K562 (cell line): Measurements from ENCODE around the gene CDK14. TPM values are rescaled to one million over a fixed set of nuclear protein-coding genes. Genes with fewer than 3 reads are reported as not detected.

Experiments used
- ATAC-seq: fragments of 200-7000 bp; cut with Tn5 transposase; 3 replicates; pipeline ENCODE4 v1.9.1; 2020; ENCODE audit warnings: moderate library complexity
- BruUV-seq: library from RNA; stranded (reverse); fragments of 400-500 nt; replicated peaks from 2 replicates; lab custom pipeline; 2021; lab: Mats Ljungman, UMichigan
- CTCF ChIA-PET: fragments of 300-600 bp; formaldehyde crosslinking; extraction: SDS; loops from one replicate; lab custom pipeline; 2021; ENCODE audit warnings: low intra/inter-chr PET ratio; lab: Yijun Ruan, JAX
- POLR2A ChIA-PET: fragments of 300-600, 350-650 bp; sonication (Branson Sonifier 250); formaldehyde crosslinking; extraction: SDS; loops from one replicate; lab custom pipeline; 2021; ENCODE audit warnings: antibody characterized with exemption, inconsistent platforms; lab: Yijun Ruan, JAX
- DNase-seq, 4 experiments: peaks; one replicate each; pipeline versions ENCODE4 v3.0.0 to v3.0.0-alpha.2; 2011 to 2018; ENCODE audit warnings: low spot score in 3 of 4, mixed read lengths in 3 of 4; ENCODE audit errors: extremely low read depth in 1 of 4
- FAIRE-seq: peaks from 2 replicates; lab custom pipeline; 2011; peaks lifted over from hg19 to GRCh38; lab: Jason Lieb, UNC
- H2AFZ ChIP-seq: 2 replicates; pipeline ENCODE4 v1.6.0; 2011; ENCODE audit warnings: low read depth, low read length, control low read depth, inconsistent platforms
- H3K27ac ChIP-seq: fragments of 200-600 bp; 3 replicates; pipeline ENCODE4 v1.8.0; 2011; ENCODE audit warnings: low read depth, mild to moderate bottlenecking, control low read depth, inconsistent platforms, low read length, moderate library complexity, mixed read lengths; ENCODE audit errors: extremely low read depth
- H3K27me3 ChIP-seq, 2 experiments: fragments of 300-600 bp in 1 of 2; 2 replicates in 1 of 2; 3 replicates in 1 of 2; pipeline versions ENCODE4 v1.6.0 to v1.8.0; 2011; ENCODE audit warnings: inconsistent platforms in 2 of 2, low read length in 2 of 2, mild to moderate bottlenecking in 1 of 2, mixed read lengths in 1 of 2, moderate library complexity in 1 of 2; ENCODE audit not compliant: control insufficient read depth in 2 of 2, insufficient read depth in 2 of 2
- H3K36me3 ChIP-seq: fragments of 300-600 bp; 3 replicates; pipeline ENCODE4 v1.8.0; 2011; ENCODE audit warnings: mild to moderate bottlenecking, low read length, inconsistent platforms; ENCODE audit not compliant: control insufficient read depth, insufficient read depth
- H3K4me1 ChIP-seq, 2 experiments: fragments of 200-600 bp in 1 of 2; replicated peaks in 1 of 2; 2 replicates in 1 of 2; 3 replicates in 1 of 2; pipeline versions ENCODE4 v1.5.1 to v1.8.0; 2011; ENCODE audit warnings: inconsistent platforms in 2 of 2, low read length in 2 of 2, mild to moderate bottlenecking in 1 of 2, mixed read lengths in 1 of 2, moderate library complexity in 1 of 2; ENCODE audit not compliant: control insufficient read depth in 2 of 2, insufficient read depth in 2 of 2
- H3K4me2 ChIP-seq: 2 replicates; pipeline ENCODE4 v1.6.1; 2011; ENCODE audit warnings: low read length, control low read depth, inconsistent platforms, mixed read lengths; ENCODE audit not compliant: insufficient read depth
- H3K4me3 ChIP-seq: fragments of 200-600 bp; sonication (generic), shearing (Covaris generic); 2 replicates; pipeline ENCODE4 v1.5.1; 2016; ENCODE audit warnings: control low read depth, inconsistent platforms
- H3K79me2 ChIP-seq: fragments of 200-600 bp; 3 replicates; pipeline ENCODE4 v1.8.0; 2011; ENCODE audit warnings: low read length, inconsistent platforms; ENCODE audit not compliant: control insufficient read depth, insufficient read depth
- H3K9ac ChIP-seq, 2 experiments: 2 replicates each; pipeline versions ENCODE4 v1.6.0 to v1.6.1; 2011; ENCODE audit warnings: low read depth in 2 of 2, low read length in 2 of 2, control low read depth in 1 of 2, inconsistent platforms in 1 of 2, mild to moderate bottlenecking in 1 of 2, mixed read lengths in 1 of 2; ENCODE audit not compliant: insufficient read depth in 1 of 2
- H3K9me1 ChIP-seq: one replicate; pipeline ENCODE4 v1.6.0; 2011; ENCODE audit warnings: inconsistent platforms, mild to moderate bottlenecking, low read length, moderate library complexity; ENCODE audit not compliant: control insufficient read depth, insufficient read depth
- H3K9me3 ChIP-seq: replicated peaks from 2 replicates; pipeline ENCODE4 v1.5.1; 2011; ENCODE audit warnings: low read depth, low read length, inconsistent platforms; ENCODE audit not compliant: control insufficient read depth, insufficient read depth
- H4K20me1 ChIP-seq: replicated peaks from 2 replicates; pipeline ENCODE4 v1.6.1; 2011; ENCODE audit warnings: low read length, inconsistent platforms, mixed read lengths; ENCODE audit not compliant: control insufficient read depth, insufficient read depth
- CREM ChIP-seq: IDR thresholded peaks from 2 replicates; pipeline ENCODE4 v1.6.1; 2014; ENCODE audit warnings: antibody characterized with exemption, low read depth
- ETV1 ChIP-seq: fragments of 450-650 bp; conservative IDR thresholded peaks from 2 replicates; pipeline ENCODE4 v1.6.1; 2016; ENCODE audit warnings: missing genetic modification characterization, control low read depth, low read depth, missing compliant biosample characterization
- MIER1 ChIP-seq: fragments of 450-650 bp; IDR thresholded peaks from 2 replicates; pipeline ENCODE4 v1.6.1; 2016; ENCODE audit warnings: antibody characterized with exemption, mild to moderate bottlenecking, low read depth
- NBN ChIP-seq: fragments of 450-650 bp; IDR thresholded peaks from 2 replicates; pipeline ENCODE4 v1.6.1; 2016; ENCODE audit warnings: low read depth, mild to moderate bottlenecking
- NRF1 ChIP-seq, 2 experiments: fragments of 450-650 bp; IDR thresholded peaks in 1 of 2; conservative IDR thresholded peaks in 1 of 2; 2 replicates each; pipeline ENCODE4 v1.6.1; 2014; ENCODE audit warnings: mild to moderate bottlenecking in 2 of 2
- ZNF24 ChIP-seq: fragments of 450-650 bp; IDR thresholded peaks from 2 replicates; pipeline ENCODE4 v1.6.1; 2016
- WGBS: fragments of 100-300 bp; shearing (Covaris generic); methylation state at CpG from one replicate; pipeline ENCODE4 v1.1.6; 2016; ENCODE audit warnings: low coverage, mixed read lengths; ENCODE audit not compliant: insufficient coverage; ENCODE audit errors: missing lambda C conversion rate; 5-methylcytosine and 5-hydroxymethylcytosine counted together
- in situ Hi-C: fragments of 300-500 bp; cut with MboI; formaldehyde crosslinking; loops from 4 replicates; pipeline ENCODE4 v1.15.0; 2018; ENCODE audit warnings: inconsistent platforms, mixed read lengths
- intact Hi-C: fragments of 100-400 bp; cut with micrococcal nuclease; formaldehyde crosslinking; loops from 2 replicates; pipeline ENCODE4 v1.14.2; 2022
- polyA plus RNA-seq, 8 experiments: library from polyadenylated mRNA; depleted of rRNA in 4 of 8; stranded (reverse) in 5 of 8; unstranded in 3 of 8; fragments of >200 nt; fragmentation: Nextera tagmentation in 2 of 8; fragmentation: Illumina TruSeq in 1 of 8; extraction: Ambion mirVana in 2 of 8; extraction: Trizol in 1 of 8; gene quantifications; 2 replicates each; pipeline versions ENCODE4 v1.2.1 to v1.2.3, GENCODE V29; 2011 to 2014; ENCODE audit warnings: inconsistent platforms in 1 of 8, missing spikeins in 1 of 8
- total RNA-seq, 7 experiments: library from RNA; depleted of rRNA in 6 of 7; stranded (reverse); fragments of >200 nt in 6 of 7; fragmentation: Illumina TruSeq in 2 of 7; extraction: Trizol in 2 of 7; gene quantifications; 2 replicates each; pipeline versions ENCODE4 v1.2.1 to v1.2.3, GENCODE V29; 2011 to 2021; ENCODE audit warnings: low replicate concordance in 1 of 7
- TF ChIP-seq, protein P1 (sequence below): fragments of 450-650 bp; IDR thresholded peaks from 2 replicates; pipeline ENCODE4 v1.6.1; 2016; ENCODE audit warnings: borderline replicate concordance
- TF ChIP-seq, protein P2 (sequence below): fragments of 450-650 bp; conservative IDR thresholded peaks from 2 replicates; pipeline ENCODE4 v1.6.1; 2016; ENCODE audit warnings: missing genetic modification characterization, low read depth, mild to moderate bottlenecking, missing compliant biosample characterization, moderate library complexity

Gene CDK14
- total and polyA plus RNA-seq, 9 of the 15 experiments (the other 6 are each of a cell fraction or from before 2014, with no cell fraction given), result 0.03 to 0.91 (median 0.16) TPM

DNA sequence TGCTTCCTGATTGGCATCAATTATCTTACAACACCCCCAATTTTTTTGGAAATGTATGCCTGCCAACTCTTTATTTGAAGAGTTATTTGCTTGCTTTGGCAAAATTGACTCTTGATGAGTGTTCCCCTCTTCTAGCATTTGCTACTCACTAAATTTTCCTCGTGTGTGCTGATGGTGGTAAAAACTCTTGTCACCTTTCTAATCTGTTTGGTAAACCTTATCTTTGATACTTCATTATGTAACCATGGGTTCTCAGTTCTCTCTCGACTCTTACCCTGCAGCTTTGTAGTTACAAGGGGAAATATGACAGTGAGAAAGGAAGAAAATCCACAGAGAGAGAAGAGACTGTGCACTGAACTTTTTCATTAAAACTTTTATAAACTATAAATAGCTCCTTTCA, 102.5 kb downstream of the CDK14 start:
- Histone ChIP-seq H3K79me2 (no peaks in the 10 kb centered on the region), H4K20me1 (no peaks in the 10 kb centered on the region)
- CTCF ChIA-PET, result no interaction called here

More for the DNA sequence above, 102.5 kb downstream of the CDK14 start:
- DNase-seq (no peak), FAIRE-seq (no peak), ATAC-seq (no peak)
- no peaks in the 10 kb centered on the region for H3K27me3 ChIP-seq
- 0% methylated on average over 2 of the region's 2 CpGs for WGBS
- intact Hi-C loops (no loop called here), in situ Hi-C loops (no loop called here)
- H3K36me3 ChIP-seq, result no peaks in the 10 kb centered on the region
- no peaks in the 10 kb centered on the region for H3K4me1 ChIP-seq
- no TSS peak for BruUV-seq
- no peaks in the 10 kb centered on the region for H3K9me3 ChIP-seq
- no peak overlapping the region for H3K4me2 ChIP-seq
- no peak overlapping the region for H2AFZ ChIP-seq
- no peak overlapping the region for H3K27ac ChIP-seq
- no peak overlapping the region for H3K9ac ChIP-seq
- POLR2A ChIA-PET, result no interaction called here
- no peaks in the 10 kb centered on the region for H3K9me1 ChIP-seq
- H3K4me3 ChIP-seq, result no peak overlapping the region
- no peak for TF ChIP-seq NBN
- no peak for TF ChIP-seq MIER1
- TF ChIP-seq, protein P1, sequence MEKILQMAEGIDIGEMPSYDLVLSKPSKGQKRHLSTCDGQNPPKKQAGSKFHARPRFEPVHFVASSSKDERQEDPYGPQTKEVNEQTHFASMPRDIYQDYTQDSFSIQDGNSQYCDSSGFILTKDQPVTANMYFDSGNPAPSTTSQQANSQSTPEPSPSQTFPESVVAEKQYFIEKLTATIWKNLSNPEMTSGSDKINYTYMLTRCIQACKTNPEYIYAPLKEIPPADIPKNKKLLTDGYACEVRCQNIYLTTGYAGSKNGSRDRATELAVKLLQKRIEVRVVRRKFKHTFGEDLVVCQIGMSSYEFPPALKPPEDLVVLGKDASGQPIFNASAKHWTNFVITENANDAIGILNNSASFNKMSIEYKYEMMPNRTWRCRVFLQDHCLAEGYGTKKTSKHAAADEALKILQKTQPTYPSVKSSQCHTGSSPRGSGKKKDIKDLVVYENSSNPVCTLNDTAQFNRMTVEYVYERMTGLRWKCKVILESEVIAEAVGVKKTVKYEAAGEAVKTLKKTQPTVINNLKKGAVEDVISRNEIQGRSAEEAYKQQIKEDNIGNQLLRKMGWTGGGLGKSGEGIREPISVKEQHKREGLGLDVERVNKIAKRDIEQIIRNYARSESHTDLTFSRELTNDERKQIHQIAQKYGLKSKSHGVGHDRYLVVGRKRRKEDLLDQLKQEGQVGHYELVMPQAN, result no peak
- no peak for TF ChIP-seq NRF1 (conservative IDR thresholded peaks at IDR 0.05 in 1 of 2, IDR thresholded peaks at IDR 0.05 in 1 of 2)
- no peak for TF ChIP-seq ETV1 (tag)
- no peak for TF ChIP-seq CREM
- TF ChIP-seq ZNF24, result no peak
- TF ChIP-seq, protein P2, sequence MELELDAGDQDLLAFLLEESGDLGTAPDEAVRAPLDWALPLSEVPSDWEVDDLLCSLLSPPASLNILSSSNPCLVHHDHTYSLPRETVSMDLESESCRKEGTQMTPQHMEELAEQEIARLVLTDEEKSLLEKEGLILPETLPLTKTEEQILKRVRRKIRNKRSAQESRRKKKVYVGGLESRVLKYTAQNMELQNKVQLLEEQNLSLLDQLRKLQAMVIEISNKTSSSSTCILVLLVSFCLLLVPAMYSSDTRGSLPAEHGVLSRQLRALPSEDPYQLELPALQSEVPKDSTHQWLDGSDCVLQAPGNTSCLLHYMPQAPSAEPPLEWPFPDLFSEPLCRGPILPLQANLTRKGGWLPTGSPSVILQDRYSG, result no peak
